IPS-18a (cell line): ENCODE data around the gene RP9.
A peak's percentile ranks its signal among the peaks of the same experiment; 100 is the strongest.

Source experiments
- H3K27ac ChIP-seq: one replicate; pipeline ENCODE4 v1.5.1; 2013; ENCODE audit warnings: low read length
- H3K27me3 ChIP-seq: one replicate; pipeline ENCODE4 v1.6.1; 2013; ENCODE audit warnings: mild to moderate bottlenecking, low read length; ENCODE audit not compliant: control insufficient read depth, insufficient read depth
- H3K36me3 ChIP-seq: one replicate; pipeline ENCODE4 v1.6.1; 2013; ENCODE audit warnings: low read depth, low read length; ENCODE audit not compliant: control insufficient read depth
- H3K4me1 ChIP-seq: one replicate; pipeline ENCODE4 v1.6.1; 2013; ENCODE audit warnings: low read depth, low read length; ENCODE audit not compliant: control insufficient read depth
- H3K4me3 ChIP-seq: one replicate; pipeline ENCODE4 v1.5.1; 2013; ENCODE audit warnings: low read length
- H3K9ac ChIP-seq: one replicate; pipeline ENCODE4 v1.6.1; 2013; ENCODE audit warnings: mild to moderate bottlenecking, low read length, moderate library complexity
- H3K9me3 ChIP-seq: one replicate; pipeline ENCODE4 v1.6.1; 2013; ENCODE audit warnings: low read depth, low read length; ENCODE audit not compliant: control insufficient read depth

Gene RP9

GRCh38 chr7:33129806-33130153 is 20.6 kb upstream of the RP9 start:
- peaks cover 7% of the 10 kb centered on the region for H3K4me1 ChIP-seq
- H3K4me3 ChIP-seq, result peak overlapping the region; percentile 73
- peak overlapping the region; percentile 50 for H3K9ac ChIP-seq
- no peaks in the 10 kb centered on the region for H3K9me3 ChIP-seq
- H3K27ac ChIP-seq, result no peak overlapping the region
- no peaks in the 10 kb centered on the region for H3K36me3 ChIP-seq
- no peaks in the 10 kb centered on the region for H3K27me3 ChIP-seq

- H3K36me3 ChIP-seq, result no peaks in the 10 kb centered on the region
- peak within 1 kb of the TSS; percentile 50 for H3K9ac ChIP-seq
- peaks cover 7% of the 10 kb centered on the region for H3K4me1 ChIP-seq
- no peaks in the 10 kb centered on the region for H3K9me3 ChIP-seq
- no peak within 1 kb of the TSS for H3K27ac ChIP-seq
- H3K4me3 ChIP-seq, result peak within 1 kb of the TSS; percentile 73
- no peaks in the 10 kb centered on the region for H3K27me3 ChIP-seq
These were observed 20.0 kb upstream of the RP9 start, which contains the start of gene BBS9 for GRCh38 chr7:33128990-33129805. Gene BBS9 (plus strand): TSS chr7:33129564. CDS start chr7:33146253, 16,689 bp downstream.

GRCh38 chr7:33128631-33128989 is 19.4 kb upstream of the RP9 start:
- Histone ChIP-seq H3K9ac (peak overlapping the region; percentile 50), H3K9me3 (no peaks in the 10 kb centered on the region), H3K36me3 (no peaks in the 10 kb centered on the region), H3K4me3 (peak overlapping the region; percentile 73), H3K27me3 (no peaks in the 10 kb centered on the region), H3K4me1 (peaks cover 7% of the 10 kb centered on the region), H3K27ac (no peak overlapping the region)

GRCh38 chr7:33127085-33127484 is 17.9 kb upstream of the RP9 start:
- Histone ChIP-seq H3K4me3 (no peak overlapping the region), H3K27me3 (no peaks in the 10 kb centered on the region), H3K9ac (no peak overlapping the region), H3K9me3 (no peaks in the 10 kb centered on the region), H3K27ac (no peak overlapping the region), H3K4me1 (peaks cover 7% of the 10 kb centered on the region), H3K36me3 (no peaks in the 10 kb centered on the region)

- H3K36me3 ChIP-seq, result no peaks in the 10 kb centered on the region
- no peak overlapping the region for H3K9ac ChIP-seq
- no peak overlapping the region for H3K4me3 ChIP-seq
- H3K27me3 ChIP-seq, result no peaks in the 10 kb centered on the region
- peaks cover 11% of the 10 kb centered on the region for H3K4me1 ChIP-seq
- no peaks in the 10 kb centered on the region for H3K9me3 ChIP-seq
- no peak overlapping the region for H3K27ac ChIP-seq
These were observed 9.2 kb upstream of the RP9 start for GRCh38 chr7:33118383-33118782.

- Histone ChIP-seq H3K9me3 (no peaks in the 10 kb centered on the region), H3K9ac (no peak overlapping the region), H3K36me3 (no peaks in the 10 kb centered on the region), H3K4me1 (peaks cover 11% of the 10 kb centered on the region), H3K4me3 (no peak overlapping the region), H3K27ac (no peak overlapping the region), H3K27me3 (peaks cover 11% of the 10 kb centered on the region)
These were observed 5.8 kb upstream of the RP9 start for GRCh38 chr7:33114976-33115375.

- no peak overlapping the region for H3K9ac ChIP-seq
- peaks cover 20% of the 10 kb centered on the region for H3K27me3 ChIP-seq
- no peaks in the 10 kb centered on the region for H3K9me3 ChIP-seq
- no peaks in the 10 kb centered on the region for H3K36me3 ChIP-seq
- no peak overlapping the region for H3K4me3 ChIP-seq
- peaks cover 19% of the 10 kb centered on the region for H3K4me1 ChIP-seq
- H3K27ac ChIP-seq, result no peak overlapping the region
These were observed 2.4 kb upstream of the RP9 start for GRCh38 chr7:33111614-33112013.

- H3K9ac ChIP-seq, result no peak overlapping the region
- peaks cover 20% of the 10 kb centered on the region for H3K27me3 ChIP-seq
These were observed 594 bp upstream of the RP9 start for GRCh38 chr7:33109758-33110238.

GRCh38 chr7:33108554-33109004 is 625 bp downstream of the RP9 start:
- Histone ChIP-seq H3K4me3 (peak overlapping the region; percentile 86), H3K27me3 (peaks cover 20% of the 10 kb centered on the region), H3K27ac (no peak overlapping the region), H3K9me3 (no peaks in the 10 kb centered on the region), H3K4me1 (peaks cover 8% of the 10 kb centered on the region), H3K9ac (peak overlapping the region; percentile 77), H3K36me3 (peaks cover under 1% of the 10 kb centered on the region)

More at GRCh38 chr7:33109758-33110238, 594 bp upstream of the RP9 start:
- Histone ChIP-seq H3K4me1 (peaks cover 13% of the 10 kb centered on the region), H3K27ac (no peak overlapping the region), H3K4me3 (peak overlapping the region; percentile 61), H3K9me3 (no peaks in the 10 kb centered on the region), H3K36me3 (no peaks in the 10 kb centered on the region)

- H3K27ac ChIP-seq, result no peak overlapping the region
- H3K27me3 ChIP-seq, result peaks cover 20% of the 10 kb centered on the region
- H3K9ac ChIP-seq, result no peak overlapping the region
- no peaks in the 10 kb centered on the region for H3K9me3 ChIP-seq
- H3K36me3 ChIP-seq, result peaks cover 12% of the 10 kb centered on the region
- peaks cover 8% of the 10 kb centered on the region for H3K4me1 ChIP-seq
- H3K4me3 ChIP-seq, result peak overlapping the region; percentile 86
These were observed 1.8 kb downstream of the RP9 start for GRCh38 chr7:33107136-33108066.

- H3K4me3 ChIP-seq, result no peak overlapping the region
- H3K4me1 ChIP-seq, result no peaks in the 10 kb centered on the region
- peaks cover 37% of the 10 kb centered on the region for H3K36me3 ChIP-seq
- H3K9ac ChIP-seq, result no peak overlapping the region
- no peak overlapping the region for H3K27ac ChIP-seq
- no peaks in the 10 kb centered on the region for H3K9me3 ChIP-seq
- H3K27me3 ChIP-seq, result no peaks in the 10 kb centered on the region
These were observed 7.3 kb downstream of the RP9 start for GRCh38 chr7:33101906-33102305.
